NCI-H1092 treated with DMSO at 0.1 percent for 48 hours (cell line): Measurements from ENCODE around the gene GRIP1.
A peak's percentile ranks its signal among the peaks of the same experiment; 100 is the strongest.

Experiments
- DNase-seq: peaks from one replicate; lab custom pipeline; 2025; lab: John Stamatoyannopoulos, UW

GRIP1 gene

GRCh38 chr12:66640691-66641460 lies 38.0 kb downstream of the GRIP1 start:
- no peak for DNase-seq

- no peak for DNase-seq
These were observed 40.2 kb downstream of the GRIP1 start for GRCh38 chr12:66638666-66639065.

- DNase-seq: no peak
These were observed 41.1 kb downstream of the GRIP1 start for GRCh38 chr12:66637699-66638301.

GRCh38 chr12:66636771-66637170 lies 42.1 kb downstream of the GRIP1 start:
- no peak for DNase-seq

GRCh38 chr12:66633676-66634075 lies 45.2 kb downstream of the GRIP1 start:
- no peak for DNase-seq

GRCh38 chr12:66629138-66629870 lies 49.6 kb downstream of the GRIP1 start:
- DNase-seq: no peak

GRCh38 chr12:66627988-66628317 lies 50.9 kb downstream of the GRIP1 start:
- DNase-seq: no peak

GRCh38 chr12:66627270-66627987 lies 51.4 kb downstream of the GRIP1 start:
- DNase-seq: no peak

GRCh38 chr12:66624806-66625205 lies 54.1 kb downstream of the GRIP1 start:
- DNase-seq: no peak

- no peak for DNase-seq
These were observed 55.4 kb downstream of the GRIP1 start for GRCh38 chr12:66623455-66623854.

GRCh38 chr12:66620688-66621087 lies 58.2 kb downstream of the GRIP1 start:
- DNase-seq: no peak

GRCh38 chr12:66620026-66620425 lies 58.9 kb downstream of the GRIP1 start:
- no peak for DNase-seq

GRCh38 chr12:66617991-66618390 lies 60.9 kb downstream of the GRIP1 start:
- DNase-seq: no peak

- no peak for DNase-seq
These were observed 66.6 kb downstream of the GRIP1 start for GRCh38 chr12:66612090-66612775.

GRCh38 chr12:66607147-66607546 lies 71.7 kb downstream of the GRIP1 start:
- DNase-seq: no peak

GRCh38 chr12:66605293-66605692 lies 73.6 kb downstream of the GRIP1 start:
- DNase-seq: no peak

- no peak for DNase-seq
These were observed 74.8 kb downstream of the GRIP1 start for GRCh38 chr12:66603981-66604479.

GRCh38 chr12:66603461-66603860 lies 75.4 kb downstream of the GRIP1 start:
- DNase-seq: no peak

GRCh38 chr12:66602483-66603143 lies 76.3 kb downstream of the GRIP1 start:
- DNase-seq: no peak

GRCh38 chr12:66600903-66601302 lies 78.0 kb downstream of the GRIP1 start:
- peak; percentile 87 for DNase-seq

- DNase-seq: peak; percentile 65
These were observed 79.1 kb downstream of the GRIP1 start for GRCh38 chr12:66599816-66600215.
